ENCODE results near the gene TLE7.

DNA sequence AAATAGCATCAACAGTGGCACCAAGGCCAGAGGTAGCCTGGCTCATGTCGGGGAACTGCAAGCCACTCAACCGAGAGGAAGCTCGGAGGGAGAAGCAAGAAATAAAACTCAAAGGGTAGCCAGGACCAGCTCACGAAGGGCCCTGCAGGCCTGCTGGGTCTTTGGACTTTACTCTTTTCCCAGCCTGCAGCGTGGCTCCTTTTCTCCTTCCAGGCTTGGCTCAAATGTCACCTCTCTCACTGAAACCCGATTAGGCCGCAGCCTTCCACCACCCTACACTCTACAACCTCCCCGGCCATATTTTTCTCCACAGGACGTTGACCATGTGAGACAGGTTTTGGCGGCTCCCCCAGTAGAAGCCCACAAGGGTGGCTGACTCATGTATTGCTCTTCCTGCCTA, 45.3 kb downstream of the TLE7 start:
- no peak for TF ChIP-seq POLR2A (IDR thresholded peaks at IDR 0.05)
- TF ChIP-seq, protein P1, sequence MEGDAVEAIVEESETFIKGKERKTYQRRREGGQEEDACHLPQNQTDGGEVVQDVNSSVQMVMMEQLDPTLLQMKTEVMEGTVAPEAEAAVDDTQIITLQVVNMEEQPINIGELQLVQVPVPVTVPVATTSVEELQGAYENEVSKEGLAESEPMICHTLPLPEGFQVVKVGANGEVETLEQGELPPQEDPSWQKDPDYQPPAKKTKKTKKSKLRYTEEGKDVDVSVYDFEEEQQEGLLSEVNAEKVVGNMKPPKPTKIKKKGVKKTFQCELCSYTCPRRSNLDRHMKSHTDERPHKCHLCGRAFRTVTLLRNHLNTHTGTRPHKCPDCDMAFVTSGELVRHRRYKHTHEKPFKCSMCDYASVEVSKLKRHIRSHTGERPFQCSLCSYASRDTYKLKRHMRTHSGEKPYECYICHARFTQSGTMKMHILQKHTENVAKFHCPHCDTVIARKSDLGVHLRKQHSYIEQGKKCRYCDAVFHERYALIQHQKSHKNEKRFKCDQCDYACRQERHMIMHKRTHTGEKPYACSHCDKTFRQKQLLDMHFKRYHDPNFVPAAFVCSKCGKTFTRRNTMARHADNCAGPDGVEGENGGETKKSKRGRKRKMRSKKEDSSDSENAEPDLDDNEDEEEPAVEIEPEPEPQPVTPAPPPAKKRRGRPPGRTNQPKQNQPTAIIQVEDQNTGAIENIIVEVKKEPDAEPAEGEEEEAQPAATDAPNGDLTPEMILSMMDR (IDR thresholded peaks at IDR 0.05), result no peak

Data from lower leg skin (tissue), 3 donors.